CD1c-positive myeloid dendritic cell (primary cell): Measurements from ENCODE around the gene OTOP1.
"Not testable (repeated sequence)": the region's sequence is repeated elsewhere in the genome, so short reads cannot be mapped to it uniquely, and the experiment has no call there.

ENCODE experiments used
- DNase-seq: peaks from one replicate; pipeline ENCODE4 v3.0.0-alpha.2; 2016; ENCODE audit errors: extremely low spot score

OTOP1 gene, protein sequence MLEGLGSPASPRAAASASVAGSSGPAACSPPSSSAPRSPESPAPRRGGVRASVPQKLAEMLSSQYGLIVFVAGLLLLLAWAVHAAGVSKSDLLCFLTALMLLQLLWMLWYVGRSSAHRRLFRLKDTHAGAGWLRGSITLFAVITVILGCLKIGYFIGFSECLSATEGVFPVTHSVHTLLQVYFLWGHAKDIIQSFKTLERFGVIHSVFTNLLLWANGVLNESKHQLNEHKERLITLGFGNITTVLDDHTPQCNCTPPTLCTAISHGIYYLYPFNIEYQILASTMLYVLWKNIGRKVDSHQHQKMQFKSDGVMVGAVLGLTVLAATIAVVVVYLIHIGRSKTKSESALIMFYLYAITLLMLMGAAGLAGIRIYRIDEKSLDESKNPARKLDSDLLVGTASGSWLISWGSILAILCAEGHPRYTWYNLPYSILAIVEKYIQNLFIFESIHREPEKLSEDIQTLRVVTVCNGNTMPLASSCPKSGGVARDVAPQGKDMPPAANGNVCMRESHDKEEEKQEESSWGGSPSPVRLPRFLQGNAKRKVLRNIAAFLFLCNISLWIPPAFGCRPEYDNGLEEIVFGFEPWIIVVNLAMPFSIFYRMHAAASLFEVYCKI

DNA sequence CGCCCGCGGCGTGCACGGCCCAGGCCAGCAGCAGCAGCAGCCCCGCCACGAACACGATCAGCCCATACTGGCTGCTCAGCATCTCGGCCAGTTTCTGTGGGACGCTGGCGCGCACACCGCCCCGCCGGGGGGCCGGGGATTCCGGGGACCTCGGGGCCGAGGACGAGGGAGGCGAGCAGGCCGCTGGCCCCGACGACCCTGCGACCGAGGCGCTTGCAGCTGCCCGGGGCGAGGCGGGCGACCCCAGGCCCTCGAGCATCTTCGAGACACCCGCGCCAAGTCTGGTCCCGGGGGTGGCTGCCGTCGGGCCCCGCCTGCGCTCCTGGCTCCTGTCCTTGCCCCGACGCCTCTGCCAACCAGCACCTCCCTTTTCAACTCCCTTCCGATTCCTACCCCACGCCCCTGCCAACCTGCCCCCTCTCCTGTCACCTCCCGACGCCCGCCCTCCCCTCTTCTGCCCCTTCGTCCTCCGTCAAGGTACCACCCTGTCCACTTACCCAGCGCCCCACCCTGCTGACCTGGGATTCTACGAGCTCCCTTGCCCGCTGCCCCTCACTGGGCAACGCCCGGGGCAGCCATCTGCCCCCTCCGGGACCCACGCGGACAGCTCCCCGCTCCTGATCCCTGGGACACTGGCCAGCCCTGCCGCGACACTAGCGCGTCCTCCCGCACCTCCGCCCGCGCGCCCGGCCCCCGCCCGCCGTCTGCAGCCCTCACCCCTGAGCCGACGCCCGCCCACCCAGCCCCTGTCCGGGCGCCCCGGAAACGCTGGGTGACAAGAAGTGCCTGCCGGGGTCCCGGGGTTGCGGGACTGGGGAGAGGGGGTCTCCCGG lies at the start of gene OTOP1:
Gene OTOP1 (minus strand): TSS at position 324 of the 833 bp plus-strand sequence. CDS start 65 bp downstream, at position 259.
- DNase-seq, result no peak

DNA sequence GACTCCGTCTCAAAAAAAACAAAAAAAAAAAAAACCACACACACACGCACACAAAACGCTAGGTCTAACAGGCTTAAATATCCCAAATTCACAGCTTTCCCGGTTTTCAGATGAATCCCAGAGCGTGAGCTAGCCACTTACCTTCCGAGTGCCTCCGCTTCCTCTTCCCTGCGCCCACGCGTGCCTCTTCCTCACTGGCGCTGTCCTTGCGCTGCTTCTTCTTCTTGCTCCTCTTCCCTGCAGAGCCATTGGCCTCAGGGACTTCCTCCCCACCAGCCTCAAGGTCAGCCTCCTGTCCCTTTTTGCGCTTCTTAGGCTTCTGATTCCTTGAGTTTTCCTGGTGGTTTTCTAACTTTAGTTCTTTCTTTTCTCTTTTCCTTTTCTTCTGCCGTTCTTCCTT lies 47.5 kb upstream of the OTOP1 start:
- DNase-seq, result no peak

DNA sequence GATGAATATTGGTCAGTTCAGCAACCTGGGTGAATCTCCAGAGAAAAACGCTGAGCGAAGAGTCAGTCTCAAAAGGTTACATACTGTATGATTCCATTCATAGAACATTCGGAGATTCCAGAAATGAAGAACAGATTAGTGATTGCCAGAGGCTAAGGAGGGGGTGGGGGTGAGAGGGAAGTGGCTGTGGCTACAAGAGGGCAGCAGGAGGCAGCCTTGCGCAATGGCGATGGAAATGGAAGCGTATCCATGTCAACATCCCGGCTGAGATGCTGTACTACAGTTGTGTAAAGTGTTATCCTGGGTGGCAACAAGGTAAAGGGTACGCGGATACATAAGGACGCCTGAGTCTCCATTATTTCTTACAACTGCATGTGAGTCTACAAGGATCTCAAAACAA lies 45.2 kb upstream of the OTOP1 start:
- no peak for DNase-seq

DNA sequence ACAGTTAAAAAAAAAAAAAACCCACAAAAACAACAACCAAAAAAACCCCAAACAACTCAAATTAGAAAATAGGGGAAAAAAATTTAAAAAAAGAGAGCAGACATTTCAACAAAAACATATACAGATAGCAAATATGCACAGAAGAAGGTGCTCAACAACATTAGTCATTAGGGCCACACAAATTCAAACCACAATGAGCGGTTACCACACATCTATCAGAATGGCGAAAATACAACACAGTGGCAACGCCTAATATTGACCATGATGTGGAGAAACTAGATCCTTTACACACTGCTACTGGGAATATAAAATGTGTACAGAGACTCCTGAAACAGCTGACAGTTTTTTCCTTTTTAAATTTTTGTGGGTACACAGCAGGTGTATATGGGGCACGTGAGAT lies 43.8 kb upstream of the OTOP1 start:
- DNase-seq, result no peak

DNA sequence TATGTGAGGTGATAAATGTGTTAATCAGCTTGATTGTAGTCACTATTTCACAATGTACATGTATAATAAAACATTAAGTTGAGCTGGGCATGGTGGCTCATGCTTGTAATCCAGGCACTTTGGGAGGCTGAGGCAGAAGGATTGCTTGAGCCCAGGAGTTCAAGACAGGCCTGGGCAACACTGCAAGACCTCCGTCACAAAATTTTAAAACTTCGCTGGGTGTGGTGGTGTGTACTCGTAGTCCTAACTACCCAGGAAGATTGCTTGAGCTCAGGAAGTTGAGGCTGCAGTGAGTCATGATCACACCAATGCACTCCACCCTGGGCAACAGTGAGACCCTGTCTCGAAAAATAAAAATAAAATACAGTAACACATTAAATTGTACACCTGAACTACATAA lies 43.1 kb upstream of the OTOP1 start:
- DNase-seq, result peak; percentile 41

DNA sequence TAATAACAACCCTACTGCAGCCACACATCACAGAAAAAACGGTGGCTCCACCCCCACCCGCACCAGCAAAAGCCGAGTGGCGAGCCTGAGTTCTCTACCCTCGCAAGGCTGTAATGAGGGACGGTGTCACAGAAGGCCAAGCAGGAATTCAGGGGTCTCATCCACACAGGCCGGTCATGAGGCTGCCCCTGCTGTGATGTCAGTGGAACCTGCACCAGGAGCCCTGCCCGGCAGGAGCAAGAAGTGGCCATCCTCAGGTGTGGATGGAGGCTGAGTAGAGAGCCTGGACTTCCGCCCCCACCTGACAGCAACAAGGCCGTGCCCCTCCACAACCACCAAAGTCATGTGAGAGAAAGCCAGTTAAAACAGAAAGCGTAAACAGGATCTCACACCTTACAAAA lies 42.6 kb upstream of the OTOP1 start:
- peak; percentile 16 for DNase-seq

DNA sequence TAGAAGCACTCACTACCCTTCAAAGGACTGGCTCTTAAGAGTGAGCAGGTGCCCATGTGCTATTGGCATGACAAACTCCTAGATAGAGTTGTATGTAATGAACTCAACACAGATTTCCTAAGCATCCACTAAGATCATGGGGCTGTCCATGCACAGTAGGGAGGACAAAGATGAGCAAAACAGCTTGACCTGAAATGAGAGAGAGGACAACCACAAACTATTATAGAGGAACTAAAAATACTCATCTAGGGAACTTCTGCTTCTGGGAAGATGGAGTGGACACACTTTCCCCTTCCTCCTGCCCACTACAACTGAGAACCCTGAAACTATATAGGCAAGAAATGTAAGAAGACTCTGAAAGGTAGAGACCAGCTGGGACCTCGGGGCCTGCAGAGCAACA lies 42.0 kb upstream of the OTOP1 start:
- peak; percentile 66 for DNase-seq

DNA sequence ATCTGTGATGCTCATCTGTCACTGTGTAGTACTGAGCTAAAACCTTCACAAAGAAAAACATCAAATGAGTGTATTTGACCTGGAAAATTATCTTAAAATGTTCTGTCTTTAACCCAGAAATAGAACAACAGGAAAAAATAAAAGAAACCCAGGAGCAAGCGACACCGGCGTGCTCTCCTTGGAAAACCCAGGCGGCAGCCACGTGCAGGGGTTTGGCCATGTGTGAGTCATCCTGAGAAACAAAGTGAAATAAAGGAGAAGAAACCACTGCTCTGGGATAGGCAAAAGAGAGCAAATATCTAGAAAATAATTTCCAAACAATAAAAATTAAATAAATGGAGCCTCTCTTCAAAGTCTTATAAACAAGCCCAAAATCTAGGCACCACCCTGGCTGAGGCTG lies 41.3 kb upstream of the OTOP1 start:
- DNase-seq, result peak; percentile 26

DNA sequence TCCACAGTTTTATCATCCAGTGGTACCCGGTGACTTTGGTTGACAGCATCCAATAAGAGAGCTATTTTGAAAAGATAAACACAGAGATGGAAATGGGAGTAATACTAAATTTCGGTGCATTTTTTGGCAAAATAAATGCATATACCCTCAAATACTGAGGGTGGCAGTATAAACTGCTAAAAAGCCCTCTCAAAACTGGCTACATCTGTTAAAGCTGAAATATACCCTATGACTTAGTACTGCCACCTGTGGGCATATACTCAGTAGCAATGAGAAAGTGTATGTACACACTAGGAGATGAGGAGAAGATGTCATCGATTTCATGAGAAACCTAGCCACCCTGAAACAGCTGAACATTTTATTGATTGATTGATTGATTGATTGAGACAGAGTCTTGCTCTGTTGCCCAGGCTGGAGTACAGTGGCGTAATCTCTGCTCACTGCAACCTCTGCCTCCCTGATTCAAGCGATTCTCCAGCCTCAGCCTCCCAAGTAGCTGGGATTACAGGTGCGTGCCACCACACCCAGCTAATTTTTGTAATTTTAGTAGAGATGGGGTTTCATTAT lies 33.5 kb upstream of the OTOP1 start:
- peak; percentile 63 for DNase-seq

DNA sequence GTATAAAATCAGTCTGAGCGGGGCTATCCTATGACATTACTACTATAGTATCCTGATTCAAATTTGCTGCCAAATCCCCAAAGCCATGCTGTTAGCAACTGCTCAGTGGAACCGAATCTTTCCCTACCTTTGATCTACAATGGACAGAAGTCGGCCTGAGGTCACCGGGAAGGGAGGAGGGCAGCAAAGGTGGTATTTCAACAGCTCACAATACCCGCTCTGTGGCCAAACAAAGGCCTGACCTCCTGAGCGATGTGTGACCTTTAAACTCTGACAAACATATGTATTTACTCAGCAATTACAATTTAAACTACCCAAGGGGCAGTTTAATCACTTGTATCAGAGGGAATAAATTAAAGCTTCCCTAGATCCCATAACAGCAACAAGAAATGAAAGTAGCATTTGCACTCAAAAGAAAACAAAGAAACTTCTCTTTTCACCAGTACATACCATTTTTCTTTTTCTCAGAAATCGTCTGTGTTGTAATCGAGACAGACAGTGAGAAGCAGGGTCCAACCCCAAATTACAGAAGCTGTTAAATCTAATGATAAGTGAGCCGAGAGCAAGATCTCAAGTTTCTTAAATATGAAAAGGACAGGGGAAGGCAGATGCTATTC lies 32.9 kb upstream of the OTOP1 start:
- DNase-seq, result no peak

DNA sequence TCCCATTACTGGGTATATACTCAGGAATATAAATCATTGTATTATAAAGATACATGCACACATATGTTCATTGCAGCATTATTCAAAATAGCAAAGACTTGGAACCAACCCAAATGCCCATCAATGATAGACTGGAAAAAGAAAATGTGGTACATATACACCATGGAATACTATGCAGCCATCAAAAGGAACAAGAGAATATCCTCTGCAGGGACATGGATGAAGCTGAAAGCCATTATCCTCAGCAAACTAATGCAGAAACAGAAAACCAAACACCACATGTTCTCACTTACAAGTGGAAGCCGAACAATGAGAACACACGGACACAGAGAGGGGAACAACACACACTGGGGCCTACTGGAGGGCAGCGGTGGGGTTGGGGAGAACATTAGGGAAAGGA lies 31.0 kb upstream of the OTOP1 start:
- not testable (repeated sequence) for DNase-seq

DNA sequence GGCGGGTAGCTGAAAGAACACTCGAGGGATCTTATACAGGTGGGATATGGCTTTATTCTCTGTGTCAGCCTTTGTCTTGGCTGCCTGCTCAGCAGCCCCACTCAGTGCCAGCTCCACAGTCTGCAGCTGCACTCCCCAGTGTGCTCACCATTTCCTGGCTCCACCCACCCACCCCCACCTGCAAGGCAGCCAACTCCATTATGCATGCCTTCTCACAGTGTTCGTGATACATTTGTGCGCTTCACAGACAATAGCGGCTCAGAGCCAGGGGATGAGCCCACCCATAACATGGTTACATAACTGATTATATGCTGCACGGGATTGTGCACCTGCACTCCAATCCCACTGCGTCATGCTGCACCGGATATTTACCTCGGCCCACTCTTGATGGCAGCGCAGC lies 30.1 kb upstream of the OTOP1 start:
- no peak for DNase-seq

DNA sequence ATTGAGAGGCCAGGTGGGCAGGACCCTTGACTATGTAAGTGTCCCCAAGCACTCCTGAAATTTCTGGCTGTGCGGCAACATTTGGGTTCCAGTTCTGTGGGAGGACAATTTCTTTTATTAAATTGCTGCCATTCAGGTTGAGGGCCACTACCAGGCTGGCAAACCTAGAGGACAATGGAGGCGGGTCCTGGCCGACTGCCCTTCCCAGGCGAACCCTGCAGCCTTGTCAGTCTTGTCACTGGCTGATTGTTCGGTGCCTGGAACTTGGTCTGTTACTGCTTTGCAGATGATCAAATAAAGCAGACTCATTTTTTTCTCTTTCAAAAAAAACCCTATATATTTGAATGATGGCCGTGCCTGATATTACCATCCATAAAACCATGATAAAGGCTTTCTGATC lies 27.9 kb upstream of the OTOP1 start:
- DNase-seq, result no peak

DNA sequence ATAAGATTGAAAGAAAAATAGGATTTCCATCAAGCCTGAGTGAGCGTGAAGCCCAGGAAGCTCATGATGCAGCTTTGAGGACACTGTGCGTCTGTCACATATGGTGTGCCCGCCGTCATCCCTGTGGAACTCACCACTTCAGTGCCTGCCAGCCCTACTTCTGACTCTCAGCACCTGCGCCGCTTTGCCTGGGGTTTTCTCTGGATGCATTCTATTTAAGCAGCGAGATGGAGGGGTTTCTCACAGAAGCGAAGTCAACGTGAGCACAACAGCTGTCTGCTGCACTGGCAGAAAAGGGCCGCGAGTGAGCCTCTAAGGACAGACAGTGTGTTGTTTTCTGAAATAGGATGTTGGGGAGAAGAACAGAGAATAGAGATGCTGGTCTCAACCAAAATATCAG lies 27.5 kb upstream of the OTOP1 start:
- DNase-seq, result no peak

DNA sequence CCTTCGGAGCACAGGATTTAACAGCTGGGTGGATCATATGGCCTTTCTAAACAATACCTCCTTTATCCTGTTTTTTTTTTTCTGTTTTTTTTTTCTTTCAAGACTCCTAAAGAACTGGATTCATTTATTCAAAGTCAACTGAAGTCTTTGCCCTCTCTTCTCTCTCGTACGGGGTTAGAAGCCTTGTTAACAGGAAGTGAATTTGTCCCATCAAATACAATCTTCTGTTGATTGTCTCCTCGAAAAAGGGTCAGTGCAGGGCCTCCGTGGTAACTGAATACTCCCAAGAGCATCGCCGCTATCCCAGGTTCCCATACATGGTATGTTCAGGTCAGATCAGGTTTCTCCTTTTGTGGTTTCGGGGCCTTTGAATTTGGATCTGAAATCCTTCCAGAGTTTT lies 23.1 kb upstream of the OTOP1 start:
- DNase-seq, result no peak

DNA sequence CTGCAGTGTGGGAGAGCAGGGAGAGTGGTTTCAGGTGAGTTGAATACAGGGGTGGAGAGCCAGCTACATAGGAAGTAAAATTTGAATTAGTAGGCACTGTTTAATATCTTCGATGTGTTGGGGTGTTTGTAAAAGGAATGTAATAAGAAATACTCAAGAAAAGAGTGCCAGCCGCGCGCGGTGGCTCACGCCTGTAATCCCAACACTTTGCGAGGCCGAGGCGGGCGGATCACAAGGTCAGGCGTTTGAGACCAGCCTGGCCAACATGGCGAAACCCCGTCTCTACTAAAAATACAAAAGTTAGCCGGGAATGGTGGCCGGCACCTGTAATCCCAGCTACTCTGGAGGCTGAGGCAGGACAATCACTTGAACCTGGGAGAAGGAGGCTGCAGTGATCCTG lies 22.6 kb upstream of the OTOP1 start:
- DNase-seq, result not testable (repeated sequence)

DNA sequence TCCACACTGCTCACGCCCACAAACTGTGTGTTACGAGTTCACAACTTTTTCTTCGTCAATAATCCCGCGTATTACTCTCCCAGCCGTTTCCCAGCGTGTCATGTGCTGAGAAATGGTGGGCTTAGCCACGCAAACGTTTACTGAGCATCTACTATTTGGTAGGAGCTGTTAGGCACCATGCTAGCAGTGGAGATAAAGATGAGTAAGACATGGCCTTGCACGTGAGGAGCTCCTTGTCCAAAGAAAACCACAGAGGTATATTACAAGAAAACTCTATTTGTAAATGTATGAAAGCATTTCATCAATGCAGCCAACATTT lies 22.1 kb upstream of the OTOP1 start:
- DNase-seq, result no peak

DNA sequence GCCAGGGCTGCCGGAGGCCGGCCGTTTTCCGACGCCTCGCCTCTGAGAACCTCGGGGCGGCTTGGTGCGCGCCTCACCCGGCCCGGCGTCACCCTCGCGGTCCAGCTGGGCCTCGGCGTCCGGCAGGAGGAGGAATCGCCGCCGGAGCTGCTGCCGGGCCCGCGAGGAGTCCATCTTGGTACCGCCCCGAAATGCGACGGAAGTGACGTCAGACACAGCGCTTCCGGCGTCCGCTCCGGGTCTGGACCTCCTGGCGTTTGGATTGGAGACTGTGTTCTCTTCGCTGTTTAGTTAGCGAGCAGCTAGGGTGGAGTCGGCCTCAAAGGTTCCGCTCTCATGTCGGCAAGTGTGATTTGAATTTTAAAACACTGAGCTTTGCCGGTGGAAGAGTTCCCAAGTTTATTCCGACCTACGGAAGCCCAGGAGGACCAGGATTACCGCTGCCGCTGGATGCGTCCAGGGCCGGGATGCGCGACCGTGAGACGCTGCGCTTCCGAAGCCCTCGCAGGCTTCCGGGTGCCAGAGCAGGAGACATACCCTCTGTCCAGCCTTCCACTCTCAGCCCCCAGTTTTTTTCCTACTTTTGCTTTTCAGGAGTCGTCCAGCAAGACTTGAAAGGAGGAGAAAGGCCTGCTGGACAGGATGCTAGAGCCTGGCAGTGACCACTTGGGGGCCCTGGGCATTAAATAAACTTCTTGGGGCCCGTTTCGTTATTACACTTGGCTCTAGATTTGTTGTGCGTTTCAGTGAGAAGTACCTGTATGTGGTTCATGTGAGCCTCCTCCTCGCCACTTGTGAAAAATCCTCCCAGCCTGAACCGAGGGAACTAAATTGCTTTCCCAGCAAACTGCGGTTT lies 21.5 kb upstream of the OTOP1 start, which contains the start of gene TMEM128:
Gene TMEM128 (minus strand): TSS at position 195 of the 856 bp plus-strand sequence. CDS start 21 bp downstream, at position 174.
- DNase-seq, result peak; percentile 97

DNA sequence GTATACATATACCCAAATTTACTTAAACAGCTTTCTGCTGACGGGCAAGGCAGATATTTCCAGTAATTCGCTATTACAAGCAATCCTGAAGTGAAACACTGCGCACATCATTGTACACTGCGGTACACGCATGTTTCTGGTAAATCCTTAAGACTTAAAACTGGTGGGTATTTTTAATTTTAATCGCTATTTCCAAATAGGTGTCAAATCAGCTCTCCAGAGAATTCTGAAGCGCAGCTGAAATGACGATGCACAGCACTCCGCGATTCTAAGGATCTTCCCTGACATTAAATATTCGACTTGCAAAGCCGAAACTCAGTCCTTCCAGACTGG lies 20.9 kb upstream of the OTOP1 start:
- DNase-seq, result no peak

DNA sequence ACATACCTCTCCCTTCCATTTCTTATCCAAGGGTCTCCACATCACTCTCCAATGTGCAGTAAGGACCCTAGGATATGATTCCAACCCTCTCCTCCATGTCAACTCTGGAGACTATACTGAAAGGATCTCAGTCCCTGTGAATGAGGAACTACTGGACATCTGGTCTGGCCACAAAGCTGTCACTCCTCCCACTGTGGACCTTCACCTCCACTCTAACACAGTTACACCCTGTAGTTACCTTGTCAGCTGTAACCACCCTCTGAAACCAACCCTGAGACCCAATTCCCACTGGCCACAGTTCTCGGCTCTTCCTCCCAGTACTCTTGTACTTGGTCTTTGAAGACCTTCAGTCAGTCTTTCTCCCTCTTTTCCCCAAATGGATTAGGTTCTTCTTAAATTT lies 18.4 kb upstream of the OTOP1 start:
- DNase-seq, result no peak

DNA sequence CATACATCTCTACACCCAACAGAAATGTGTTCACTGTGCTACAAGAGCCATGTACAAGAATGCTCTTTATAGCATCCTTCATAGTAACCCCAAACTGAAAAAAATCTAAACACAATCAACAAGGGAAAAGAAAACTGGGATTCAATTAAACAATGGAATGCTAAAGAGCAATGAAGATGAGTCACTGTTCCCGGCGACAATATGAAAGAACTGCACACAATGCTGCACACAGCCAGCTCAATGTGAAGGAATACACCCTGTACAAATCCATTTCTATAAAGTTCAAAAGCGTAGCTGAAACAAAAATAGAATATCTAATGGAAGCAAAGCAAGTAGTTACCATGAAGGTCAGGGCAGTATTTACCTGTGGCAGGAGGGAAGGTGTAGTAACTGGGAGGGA lies 12.8 kb upstream of the OTOP1 start:
- not testable (repeated sequence) for DNase-seq
